ENCODE measurements around the gene PPFIA4. TPM values are rescaled to one million over a fixed set of nuclear protein-coding genes. Genes with fewer than 3 reads are reported as not detected.

The PPFIA4 gene
- total and polyA plus RNA-seq, 9 of the 15 experiments (the other 6 are each of a cell fraction or from before 2014, with no cell fraction given) = 0.07 to 12.0 (median 0.70) TPM

GRCh38 chr1:203006948-203007871 is 19.1 kb upstream of the PPFIA4 start, which contains the start of gene TMEM183A (continued):
- TF ChIP-seq, protein P1, sequence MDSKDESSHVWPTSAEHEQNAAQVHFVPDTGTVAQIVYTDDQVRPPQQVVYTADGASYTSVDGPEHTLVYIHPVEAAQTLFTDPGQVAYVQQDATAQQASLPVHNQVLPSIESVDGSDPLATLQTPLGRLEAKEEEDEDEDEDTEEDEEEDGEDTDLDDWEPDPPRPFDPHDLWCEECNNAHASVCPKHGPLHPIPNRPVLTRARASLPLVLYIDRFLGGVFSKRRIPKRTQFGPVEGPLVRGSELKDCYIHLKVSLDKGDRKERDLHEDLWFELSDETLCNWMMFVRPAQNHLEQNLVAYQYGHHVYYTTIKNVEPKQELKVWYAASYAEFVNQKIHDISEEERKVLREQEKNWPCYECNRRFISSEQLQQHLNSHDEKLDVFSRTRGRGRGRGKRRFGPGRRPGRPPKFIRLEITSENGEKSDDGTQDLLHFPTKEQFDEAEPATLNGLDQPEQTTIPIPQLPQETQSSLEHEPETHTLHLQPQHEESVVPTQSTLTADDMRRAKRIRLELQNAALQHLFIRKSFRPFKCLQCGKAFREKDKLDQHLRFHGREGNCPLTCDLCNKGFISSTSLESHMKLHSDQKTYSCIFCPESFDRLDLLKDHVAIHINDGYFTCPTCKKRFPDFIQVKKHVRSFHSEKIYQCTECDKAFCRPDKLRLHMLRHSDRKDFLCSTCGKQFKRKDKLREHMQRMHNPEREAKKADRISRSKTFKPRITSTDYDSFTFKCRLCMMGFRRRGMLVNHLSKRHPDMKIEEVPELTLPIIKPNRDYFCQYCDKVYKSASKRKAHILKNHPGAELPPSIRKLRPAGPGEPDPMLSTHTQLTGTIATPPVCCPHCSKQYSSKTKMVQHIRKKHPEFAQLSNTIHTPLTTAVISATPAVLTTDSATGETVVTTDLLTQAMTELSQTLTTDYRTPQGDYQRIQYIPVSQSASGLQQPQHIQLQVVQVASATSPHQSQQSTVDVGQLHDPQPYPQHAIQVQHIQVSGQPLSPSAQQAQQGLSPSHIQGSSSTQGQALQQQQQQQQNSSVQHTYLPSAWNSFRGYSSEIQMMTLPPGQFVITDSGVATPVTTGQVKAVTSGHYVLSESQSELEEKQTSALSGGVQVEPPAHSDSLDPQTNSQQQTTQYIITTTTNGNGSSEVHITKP (IDR thresholded peaks at IDR 0.05; ENCODE audit: partially characterized antibody) = no peak
- TF ChIP-seq DEAF1 (CRISPR knock-in tag; IDR thresholded peaks at IDR 0.05) (peak; percentile 23; the same call in 1 of the 2 replicates), GTF2B (IDR thresholded peaks at IDR 0.05; ENCODE audit: extremely low read depth, insufficient read length) (no peak), ARID2 (IDR thresholded peaks at IDR 0.05) (no peak; the same call in 1 of the 2 replicates), GMEB1 (CRISPR knock-in tag; IDR thresholded peaks at IDR 0.05) (no peak; the same call in 1 of the 2 replicates), POLR2A (conservative IDR thresholded peaks at IDR 0.05) (peak; percentile 99), GATA2 (CRISPR knock-in tag; IDR thresholded peaks at IDR 0.05) (0 out of 2 replicates have a peak, but pooled peaks have one; percentile 24), EZH2 (IDR thresholded peaks at IDR 0.05; ENCODE audit: borderline replicate concordance, low read depth, low read length) (no peak), ZNF696 (CRISPR knock-in tag; conservative IDR thresholded peaks at IDR 0.05) (no peak), ZBTB8A (IDR thresholded peaks at IDR 0.05; ENCODE audit: partially characterized antibody) (no peak), ZNF57 (CRISPR knock-in tag; IDR thresholded peaks at IDR 0.05) (0 out of 2 replicates have a peak, but pooled peaks have one; percentile 2), COPS2 (conservative IDR thresholded peaks at IDR 0.05) (no peak)
- TF ChIP-seq, protein P2, sequence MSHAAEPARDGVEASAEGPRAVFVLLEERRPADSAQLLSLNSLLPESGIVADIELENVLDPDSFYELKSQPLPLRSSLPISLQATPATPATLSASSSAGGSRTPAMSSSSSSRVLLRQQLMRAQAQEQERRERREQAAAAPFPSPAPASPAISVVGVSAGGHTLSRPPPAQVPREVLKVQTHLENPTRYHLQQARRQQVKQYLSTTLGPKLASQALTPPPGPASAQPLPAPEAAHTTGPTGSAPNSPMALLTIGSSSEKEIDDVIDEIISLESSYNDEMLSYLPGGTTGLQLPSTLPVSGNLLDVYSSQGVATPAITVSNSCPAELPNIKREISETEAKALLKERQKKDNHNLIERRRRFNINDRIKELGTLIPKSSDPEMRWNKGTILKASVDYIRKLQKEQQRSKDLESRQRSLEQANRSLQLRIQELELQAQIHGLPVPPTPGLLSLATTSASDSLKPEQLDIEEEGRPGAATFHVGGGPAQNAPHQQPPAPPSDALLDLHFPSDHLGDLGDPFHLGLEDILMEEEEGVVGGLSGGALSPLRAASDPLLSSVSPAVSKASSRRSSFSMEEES (CRISPR knock-in tag; IDR thresholded peaks at IDR 0.05) = no peak
- TF ChIP-seq, protein P3, sequence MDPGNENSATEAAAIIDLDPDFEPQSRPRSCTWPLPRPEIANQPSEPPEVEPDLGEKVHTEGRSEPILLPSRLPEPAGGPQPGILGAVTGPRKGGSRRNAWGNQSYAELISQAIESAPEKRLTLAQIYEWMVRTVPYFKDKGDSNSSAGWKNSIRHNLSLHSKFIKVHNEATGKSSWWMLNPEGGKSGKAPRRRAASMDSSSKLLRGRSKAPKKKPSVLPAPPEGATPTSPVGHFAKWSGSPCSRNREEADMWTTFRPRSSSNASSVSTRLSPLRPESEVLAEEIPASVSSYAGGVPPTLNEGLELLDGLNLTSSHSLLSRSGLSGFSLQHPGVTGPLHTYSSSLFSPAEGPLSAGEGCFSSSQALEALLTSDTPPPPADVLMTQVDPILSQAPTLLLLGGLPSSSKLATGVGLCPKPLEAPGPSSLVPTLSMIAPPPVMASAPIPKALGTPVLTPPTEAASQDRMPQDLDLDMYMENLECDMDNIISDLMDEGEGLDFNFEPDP (CRISPR knock-in tag; IDR thresholded peaks at IDR 0.05) = no peak; the same call in 1 of the 2 replicates
